ENCODE data around the gene KCNJ15. TPM values are rescaled to one million over a fixed set of nuclear protein-coding genes. Genes with fewer than 3 reads are reported as not detected.
A peak's percentile ranks its signal among the peaks of the same experiment; 100 is the strongest.

Gene KCNJ15
- total RNA-seq, 1 donor from 2014 or later: 2.1 TPM

GRCh38 chr21:38267136-38267755 is 10.5 kb downstream of the KCNJ15 start:
- DNase-seq (ENCODE audit: low read depth) (no peak), FAIRE-seq (no peak)
- no peaks in the 10 kb centered on the region for H3K27me3 ChIP-seq (ENCODE audit: control insufficient read depth, insufficient read depth, low read length)
- TF ChIP-seq CTCF (IDR thresholded peaks at IDR 0.05; ENCODE audit: insufficient read depth, low read length, severe bottlenecking): no peak
- peaks cover 1% of the 10 kb centered on the region for H3K36me3 ChIP-seq (ENCODE audit: control insufficient read depth, insufficient read depth, low read length)
- H3K4me3 ChIP-seq (ENCODE audit: low read depth, low read length): no peak overlapping the region

GRCh38 chr21:38267991-38268863 is 11.4 kb downstream of the KCNJ15 start:
- FAIRE-seq (no peak), DNase-seq (ENCODE audit: low read depth) (peak; percentile 91)
- no peak overlapping the region for H3K4me3 ChIP-seq (ENCODE audit: low read depth, low read length)
- no peak for TF ChIP-seq CTCF (IDR thresholded peaks at IDR 0.05; ENCODE audit: insufficient read depth, low read length, severe bottlenecking)
- H3K36me3 ChIP-seq (ENCODE audit: control insufficient read depth, insufficient read depth, low read length): peaks cover 1% of the 10 kb centered on the region
- no peaks in the 10 kb centered on the region for H3K27me3 ChIP-seq (ENCODE audit: control insufficient read depth, insufficient read depth, low read length)

- Histone ChIP-seq H3K36me3 (ENCODE audit: control insufficient read depth, insufficient read depth, low read length) (peaks cover 1% of the 10 kb centered on the region), H3K27me3 (ENCODE audit: control insufficient read depth, insufficient read depth, low read length) (no peaks in the 10 kb centered on the region), H3K4me3 (ENCODE audit: low read depth, low read length) (no peak overlapping the region)
- DNase-seq (ENCODE audit: low read depth) (no peak), FAIRE-seq (no peak)
- no peak for TF ChIP-seq CTCF (IDR thresholded peaks at IDR 0.05; ENCODE audit: insufficient read depth, low read length, severe bottlenecking)
These were observed 12.2 kb downstream of the KCNJ15 start for GRCh38 chr21:38268864-38269575.

- FAIRE-seq: no peak
These were observed 12.8 kb downstream of the KCNJ15 start for GRCh38 chr21:38269576-38269936.

GRCh38 chr21:38272215-38272614 is 15.4 kb downstream of the KCNJ15 start:
- Histone ChIP-seq H3K27me3 (ENCODE audit: control insufficient read depth, insufficient read depth, low read length) (no peaks in the 10 kb centered on the region), H3K4me3 (ENCODE audit: low read depth, low read length) (no peak overlapping the region), H3K36me3 (ENCODE audit: control insufficient read depth, insufficient read depth, low read length) (peaks cover 1% of the 10 kb centered on the region)
- FAIRE-seq (no peak), DNase-seq (ENCODE audit: low read depth) (peak; percentile 75)
- TF ChIP-seq CTCF (IDR thresholded peaks at IDR 0.05; ENCODE audit: insufficient read depth, low read length, severe bottlenecking): no peak

More at GRCh38 chr21:38269576-38269936, 12.8 kb downstream of the KCNJ15 start:
- Histone ChIP-seq H3K36me3 (ENCODE audit: control insufficient read depth, insufficient read depth, low read length) (peaks cover 1% of the 10 kb centered on the region), H3K4me3 (ENCODE audit: low read depth, low read length) (no peak overlapping the region), H3K27me3 (ENCODE audit: control insufficient read depth, insufficient read depth, low read length) (no peaks in the 10 kb centered on the region)
- DNase-seq (ENCODE audit: low read depth): no peak
- TF ChIP-seq CTCF (IDR thresholded peaks at IDR 0.05; ENCODE audit: insufficient read depth, low read length, severe bottlenecking): no peak

All from bronchial epithelial cell (primary cell).